MM.1S (cell line): Measurements from ENCODE around the gene ZNF618.

Experiments used
- DNase-seq: peaks from one replicate; pipeline ENCODE4 v3.0.0-alpha.2; 2015
- H2AFZ ChIP-seq: fragments of 300-600 bp; sonication (generic); 2 replicates; pipeline ENCODE4 v1.6.0; 2016; ENCODE audit warnings: antibody characterized with exemption, low read length
- H3F3A ChIP-seq: fragments of 300-600 bp; sonication (generic); 2 replicates; pipeline ENCODE4 v1.6.1; 2016; ENCODE audit warnings: mild to moderate bottlenecking, antibody characterized with exemption, low read length, moderate library complexity, mixed read lengths; ENCODE audit not compliant: insufficient read depth
- H3K27ac ChIP-seq: fragments of 300-600 bp; sonication (generic); 2 replicates; pipeline ENCODE4 v1.5.1; 2016; ENCODE audit warnings: mild to moderate bottlenecking, low read length
- H3K27me3 ChIP-seq: fragments of 300-600 bp; sonication (generic); replicated peaks from 2 replicates; pipeline ENCODE4 v1.6.0; 2016; ENCODE audit warnings: low read length; ENCODE audit not compliant: insufficient read depth
- H3K36me3 ChIP-seq: fragments of 300-600 bp; sonication (generic); replicated peaks from 2 replicates; pipeline ENCODE4 v1.6.1; 2016; ENCODE audit warnings: mild to moderate bottlenecking, low read length, mixed read lengths; ENCODE audit not compliant: insufficient read depth
- H3K4me1 ChIP-seq: fragments of 300-600 bp; sonication (generic); 2 replicates; pipeline ENCODE4 v1.6.1; 2016; ENCODE audit warnings: low read length, mixed read lengths
- H3K4me2 ChIP-seq: fragments of 300-600 bp; sonication (generic); 2 replicates; pipeline ENCODE4 v1.6.0; 2016; ENCODE audit warnings: low read depth, low read length
- H3K4me3 ChIP-seq: fragments of 300-600 bp; sonication (generic); 2 replicates; pipeline ENCODE4 v1.5.1; 2016; ENCODE audit warnings: low read length, mixed read lengths
- H3K79me2 ChIP-seq: fragments of 300-600 bp; sonication (generic); 2 replicates; pipeline ENCODE4 v1.6.1; 2016; ENCODE audit warnings: mixed run types, low read length, mixed read lengths
- H3K9ac ChIP-seq: fragments of 300-600 bp; sonication (generic); 2 replicates; pipeline ENCODE4 v1.6.1; 2016; ENCODE audit warnings: low read length, mixed read lengths
- H3K9me2 ChIP-seq: fragments of 300-600 bp; sonication (generic); replicated peaks from 2 replicates; pipeline ENCODE4 v1.6.1; 2016; ENCODE audit warnings: mild to moderate bottlenecking, low read length, mixed read lengths; ENCODE audit not compliant: insufficient read depth
- H3K9me3 ChIP-seq: fragments of 300-600 bp; sonication (generic); replicated peaks from 2 replicates; pipeline ENCODE4 v1.6.1; 2016; ENCODE audit warnings: mild to moderate bottlenecking, low read length, mixed read lengths; ENCODE audit not compliant: insufficient read depth
- H4K20me1 ChIP-seq: fragments of 300-600 bp; sonication (generic); 2 replicates; pipeline ENCODE4 v1.6.1; 2016; ENCODE audit warnings: mild to moderate bottlenecking, low read length, moderate library complexity, mixed read lengths; ENCODE audit not compliant: insufficient read depth
- EZH2 ChIP-seq: fragments of 300-600 bp; sonication (generic); optimal IDR thresholded peaks from 2 replicates; pipeline ENCODE3; 2017; ENCODE audit warnings: low read depth, mild to moderate bottlenecking, antibody characterized with exemption, low read length, mixed read lengths
- EZH2phosphoT487 ChIP-seq: fragments of 300-600 bp; sonication (generic); IDR thresholded peaks from 2 replicates; pipeline ENCODE4 v1.6.1; 2018; ENCODE audit warnings: antibody characterized with exemption, low read length
- TF ChIP-seq, protein P1 (sequence below): fragments of 300-600 bp; sonication (generic); IDR thresholded peaks from 2 replicates; pipeline ENCODE4 v1.5.1; 2016; ENCODE audit warnings: antibody characterized with exemption, low read length, mixed read lengths

The ZNF618 gene

DNA sequence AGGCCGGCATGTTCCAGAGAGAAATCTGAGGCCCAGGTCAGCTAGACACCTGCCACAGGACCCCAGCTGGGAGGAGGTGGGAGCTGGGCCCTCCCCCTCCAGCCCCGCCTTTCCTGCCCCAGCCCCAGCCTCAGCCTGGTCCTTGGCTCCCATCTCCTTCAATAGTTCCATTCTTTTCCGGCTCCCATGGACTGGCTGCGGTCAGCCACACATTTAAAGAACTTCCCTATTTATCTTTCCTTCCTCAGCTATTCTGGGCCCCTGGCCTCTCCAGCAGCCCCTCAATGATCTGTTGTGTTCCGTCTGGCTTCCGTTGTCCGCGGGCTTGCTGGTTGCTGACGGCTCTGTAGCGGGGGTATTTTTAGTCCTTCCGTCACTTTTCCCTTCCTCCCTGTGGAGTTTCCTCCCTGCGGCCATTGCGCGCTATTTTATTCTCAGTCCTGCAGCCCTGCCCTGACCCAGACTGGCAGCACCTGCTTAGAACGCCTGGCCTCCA is 128.2 kb downstream of the ZNF618 start:
- no peak overlapping the region for H3K27ac ChIP-seq
- DNase-seq, result no peak
- no peaks in the 10 kb centered on the region for H3K9me2 ChIP-seq
- H3K4me1 ChIP-seq, result no peaks in the 10 kb centered on the region
- H3K4me2 ChIP-seq, result no peak overlapping the region
- no peak overlapping the region for H3K9ac ChIP-seq
- H3K4me3 ChIP-seq, result no peak overlapping the region
- no peaks in the 10 kb centered on the region for H3K9me3 ChIP-seq
- H3K27me3 ChIP-seq, result no peaks in the 10 kb centered on the region
- TF ChIP-seq EZH2 (no peak), EZH2phosphoT487 (no peak)
- TF ChIP-seq, protein P1, sequence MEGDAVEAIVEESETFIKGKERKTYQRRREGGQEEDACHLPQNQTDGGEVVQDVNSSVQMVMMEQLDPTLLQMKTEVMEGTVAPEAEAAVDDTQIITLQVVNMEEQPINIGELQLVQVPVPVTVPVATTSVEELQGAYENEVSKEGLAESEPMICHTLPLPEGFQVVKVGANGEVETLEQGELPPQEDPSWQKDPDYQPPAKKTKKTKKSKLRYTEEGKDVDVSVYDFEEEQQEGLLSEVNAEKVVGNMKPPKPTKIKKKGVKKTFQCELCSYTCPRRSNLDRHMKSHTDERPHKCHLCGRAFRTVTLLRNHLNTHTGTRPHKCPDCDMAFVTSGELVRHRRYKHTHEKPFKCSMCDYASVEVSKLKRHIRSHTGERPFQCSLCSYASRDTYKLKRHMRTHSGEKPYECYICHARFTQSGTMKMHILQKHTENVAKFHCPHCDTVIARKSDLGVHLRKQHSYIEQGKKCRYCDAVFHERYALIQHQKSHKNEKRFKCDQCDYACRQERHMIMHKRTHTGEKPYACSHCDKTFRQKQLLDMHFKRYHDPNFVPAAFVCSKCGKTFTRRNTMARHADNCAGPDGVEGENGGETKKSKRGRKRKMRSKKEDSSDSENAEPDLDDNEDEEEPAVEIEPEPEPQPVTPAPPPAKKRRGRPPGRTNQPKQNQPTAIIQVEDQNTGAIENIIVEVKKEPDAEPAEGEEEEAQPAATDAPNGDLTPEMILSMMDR, result no peak
- no peaks in the 10 kb centered on the region for H4K20me1 ChIP-seq
- no peaks in the 10 kb centered on the region for H3K36me3 ChIP-seq
- H3K79me2 ChIP-seq, result no peaks in the 10 kb centered on the region
- H3F3A ChIP-seq, result no peaks in the 10 kb centered on the region
- no peak overlapping the region for H2AFZ ChIP-seq

DNA sequence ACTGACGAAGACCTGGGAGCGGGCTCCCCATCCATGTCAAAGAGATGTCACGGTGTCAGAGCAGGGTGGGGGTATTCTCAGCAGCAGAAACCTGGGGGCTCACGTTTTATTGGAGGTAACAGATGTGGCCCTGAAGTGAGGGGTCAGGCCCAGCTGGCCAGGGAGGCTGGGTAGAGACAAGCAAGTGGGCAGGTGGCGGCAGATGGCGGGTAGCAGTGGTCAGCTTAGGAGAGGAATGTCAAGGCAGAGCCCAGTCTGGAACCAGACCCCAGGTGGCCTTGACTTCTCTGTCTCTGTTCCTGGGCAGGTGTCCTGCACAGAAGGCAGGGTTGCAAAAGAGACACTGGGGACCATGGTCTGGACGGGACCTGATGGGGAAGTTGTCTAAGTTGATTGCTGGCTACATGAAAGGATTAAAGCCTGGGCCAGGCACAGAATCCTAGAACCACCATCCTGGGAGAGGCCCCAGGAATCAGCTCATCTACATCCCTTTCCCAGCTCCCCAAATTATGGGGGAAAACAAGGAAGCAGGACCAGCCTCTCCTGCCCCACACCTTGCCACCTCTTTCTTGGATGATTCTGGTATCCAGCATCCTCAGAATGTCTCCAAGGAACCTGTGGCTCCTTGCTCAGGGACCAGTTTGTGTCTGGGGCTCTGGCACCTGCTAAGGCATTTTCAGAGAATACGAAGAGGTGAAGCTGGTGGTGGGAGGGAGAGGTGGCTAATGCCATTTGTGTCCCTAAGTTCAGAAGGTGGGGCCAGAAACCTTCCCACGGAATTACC is 129.5 kb downstream of the ZNF618 start:
- H3K36me3 ChIP-seq, result no peaks in the 10 kb centered on the region
- H3K9me3 ChIP-seq, result no peaks in the 10 kb centered on the region
- no peaks in the 10 kb centered on the region for H3K9me2 ChIP-seq
- no peaks in the 10 kb centered on the region for H3F3A ChIP-seq
- H2AFZ ChIP-seq, result no peak overlapping the region
- H4K20me1 ChIP-seq, result no peaks in the 10 kb centered on the region
- no peak for DNase-seq
- no peak overlapping the region for H3K4me2 ChIP-seq
- no peaks in the 10 kb centered on the region for H3K79me2 ChIP-seq
- TF ChIP-seq EZH2, result no peak
- TF ChIP-seq, protein P1, result no peak
- no peak for TF ChIP-seq EZH2phosphoT487
- H3K4me1 ChIP-seq, result no peaks in the 10 kb centered on the region
- no peaks in the 10 kb centered on the region for H3K27me3 ChIP-seq
- H3K4me3 ChIP-seq, result no peak overlapping the region
- H3K9ac ChIP-seq, result no peak overlapping the region
- no peak overlapping the region for H3K27ac ChIP-seq

DNA sequence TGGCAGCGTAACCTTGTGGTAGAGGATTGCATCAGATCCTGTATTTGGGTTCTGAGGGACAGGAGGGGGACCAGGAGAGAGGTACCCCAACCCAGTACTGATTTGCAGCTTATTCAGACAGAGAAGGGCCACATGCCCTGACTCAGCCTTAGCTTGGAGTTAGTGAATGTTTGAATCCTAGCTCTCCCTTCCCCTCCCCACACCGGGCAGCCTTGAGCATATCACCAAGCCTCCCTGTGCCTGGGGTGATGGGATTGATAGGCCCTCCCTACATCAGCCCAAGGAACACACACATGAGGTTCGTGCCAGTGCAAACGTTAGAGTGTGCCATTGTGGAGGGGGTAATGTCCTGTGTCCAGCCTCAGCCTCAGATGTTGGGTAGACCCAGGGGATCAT is 130.0 kb downstream of the ZNF618 start:
- TF ChIP-seq, protein P1, result no peak
- no peak for TF ChIP-seq EZH2
- no peak for TF ChIP-seq EZH2phosphoT487
- no peak overlapping the region for H3K9ac ChIP-seq
- no peaks in the 10 kb centered on the region for H3K4me1 ChIP-seq
- DNase-seq, result no peak
- H3K4me2 ChIP-seq, result no peak overlapping the region
- no peaks in the 10 kb centered on the region for H3K9me2 ChIP-seq
- no peaks in the 10 kb centered on the region for H3K79me2 ChIP-seq
- no peak overlapping the region for H3K27ac ChIP-seq
- no peaks in the 10 kb centered on the region for H3K27me3 ChIP-seq
- no peaks in the 10 kb centered on the region for H3K9me3 ChIP-seq
- H4K20me1 ChIP-seq, result no peaks in the 10 kb centered on the region
- H2AFZ ChIP-seq, result no peak overlapping the region
- no peak overlapping the region for H3K4me3 ChIP-seq
- H3F3A ChIP-seq, result no peaks in the 10 kb centered on the region
- H3K36me3 ChIP-seq, result no peaks in the 10 kb centered on the region
